ENCODE data around the gene SLC35G1. TPM values are rescaled to one million over a fixed set of nuclear protein-coding genes. Genes with fewer than 3 reads are reported as not detected.

The SLC35G1 gene
- total RNA-seq, 2 donors from 2014 or later, result 13.4 TPM

- Histone ChIP-seq H3K27me3 (no peaks in the 10 kb centered on the region), H3K9me3 (no peaks in the 10 kb centered on the region), H3K36me3 (no peaks in the 10 kb centered on the region), H3K27ac (no peak overlapping the region), H3K4me1 (no peaks in the 10 kb centered on the region), H3K9ac (ENCODE audit: low read depth in 2 of 2, low read length in 2 of 2) (no peak overlapping the region), H3K4me3 (no peak overlapping the region)
- DNase-seq, result no peak
- no peak for TF ChIP-seq CTCF (IDR thresholded peaks at IDR 0.05)
- intact Hi-C loops (cut with DNase I), result no loop called here
Measured at GRCh38 chr10:93938140-93938539, 44.4 kb downstream of the SLC35G1 start.

- H3K9ac ChIP-seq (ENCODE audit: low read depth in 2 of 2, low read length in 2 of 2), result no peak overlapping the region
- no peaks in the 10 kb centered on the region for H3K9me3 ChIP-seq
- no peaks in the 10 kb centered on the region for H3K4me1 ChIP-seq
- intact Hi-C loops (cut with DNase I), result no loop called here
- no peaks in the 10 kb centered on the region for H3K27me3 ChIP-seq
- H3K4me3 ChIP-seq, result no peak overlapping the region
- no peak for TF ChIP-seq CTCF (IDR thresholded peaks at IDR 0.05)
- no peak overlapping the region for H3K27ac ChIP-seq
- no peaks in the 10 kb centered on the region for H3K36me3 ChIP-seq
- DNase-seq, result no peak
Measured at GRCh38 chr10:93940881-93941280, 47.1 kb downstream of the SLC35G1 start.

GRCh38 chr10:93941606-93942005 lies 47.8 kb downstream of the SLC35G1 start:
- no peak overlapping the region for H3K4me3 ChIP-seq
- H3K36me3 ChIP-seq, result no peaks in the 10 kb centered on the region
- DNase-seq, result no peak
- no peaks in the 10 kb centered on the region for H3K9me3 ChIP-seq
- H3K4me1 ChIP-seq, result no peaks in the 10 kb centered on the region
- H3K27ac ChIP-seq, result no peak overlapping the region
- intact Hi-C loops (cut with DNase I), result no loop called here
- no peaks in the 10 kb centered on the region for H3K27me3 ChIP-seq
- TF ChIP-seq CTCF (IDR thresholded peaks at IDR 0.05), result no peak
- H3K9ac ChIP-seq (ENCODE audit: low read depth in 2 of 2, low read length in 2 of 2), result no peak overlapping the region

GRCh38 chr10:93945819-93946218 lies 52.0 kb downstream of the SLC35G1 start:
- intact Hi-C loops (cut with DNase I), result no loop called here
- Histone ChIP-seq H3K4me1 (no peaks in the 10 kb centered on the region), H3K27me3 (no peaks in the 10 kb centered on the region), H3K36me3 (no peaks in the 10 kb centered on the region), H3K4me3 (no peak overlapping the region), H3K9me3 (no peaks in the 10 kb centered on the region), H3K9ac (ENCODE audit: low read depth in 2 of 2, low read length in 2 of 2) (no peak overlapping the region), H3K27ac (no peak overlapping the region)
- no peak for DNase-seq
- TF ChIP-seq CTCF (IDR thresholded peaks at IDR 0.05), result no peak

GRCh38 chr10:93947055-93947454 lies 53.3 kb downstream of the SLC35G1 start:
- no peak for DNase-seq
- no peak for TF ChIP-seq CTCF (IDR thresholded peaks at IDR 0.05)
- Histone ChIP-seq H3K4me1 (no peaks in the 10 kb centered on the region), H3K27me3 (no peaks in the 10 kb centered on the region), H3K4me3 (no peak overlapping the region), H3K27ac (no peak overlapping the region), H3K9ac (ENCODE audit: low read depth in 2 of 2, low read length in 2 of 2) (no peak overlapping the region), H3K36me3 (no peaks in the 10 kb centered on the region), H3K9me3 (no peaks in the 10 kb centered on the region)
- intact Hi-C loops (cut with DNase I), result no loop called here

GRCh38 chr10:93947524-93947923 lies 53.7 kb downstream of the SLC35G1 start:
- no peaks in the 10 kb centered on the region for H3K9me3 ChIP-seq
- no peak for TF ChIP-seq CTCF (IDR thresholded peaks at IDR 0.05)
- no peaks in the 10 kb centered on the region for H3K27me3 ChIP-seq
- intact Hi-C loops (cut with DNase I), result no loop called here
- no peak overlapping the region for H3K27ac ChIP-seq
- H3K4me3 ChIP-seq, result no peak overlapping the region
- no peaks in the 10 kb centered on the region for H3K4me1 ChIP-seq
- H3K9ac ChIP-seq (ENCODE audit: low read depth in 2 of 2, low read length in 2 of 2), result no peak overlapping the region
- no peaks in the 10 kb centered on the region for H3K36me3 ChIP-seq
- DNase-seq, result no peak

Data from colonic mucosa (tissue), 4 donors.